22Rv1 (cell line): ENCODE measurements around the gene ACSF3.
"Not testable (repeated sequence)": the region's sequence is repeated elsewhere in the genome, so short reads cannot be mapped to it uniquely, and the experiment has no call there.

ENCODE experiments used
- ZFX ChIP-seq: fragments of 450-650 bp; IDR thresholded peaks from 2 replicates; pipeline ENCODE4 v1.6.1; 2017; ENCODE audit warnings: antibody characterized with exemption, borderline replicate concordance
- TF ChIP-seq, protein P1 (sequence below): fragments of 450-650 bp; IDR thresholded peaks from 2 replicates; pipeline ENCODE4 v1.5.1; 2017; ENCODE audit warnings: mild to moderate bottlenecking

DNA sequence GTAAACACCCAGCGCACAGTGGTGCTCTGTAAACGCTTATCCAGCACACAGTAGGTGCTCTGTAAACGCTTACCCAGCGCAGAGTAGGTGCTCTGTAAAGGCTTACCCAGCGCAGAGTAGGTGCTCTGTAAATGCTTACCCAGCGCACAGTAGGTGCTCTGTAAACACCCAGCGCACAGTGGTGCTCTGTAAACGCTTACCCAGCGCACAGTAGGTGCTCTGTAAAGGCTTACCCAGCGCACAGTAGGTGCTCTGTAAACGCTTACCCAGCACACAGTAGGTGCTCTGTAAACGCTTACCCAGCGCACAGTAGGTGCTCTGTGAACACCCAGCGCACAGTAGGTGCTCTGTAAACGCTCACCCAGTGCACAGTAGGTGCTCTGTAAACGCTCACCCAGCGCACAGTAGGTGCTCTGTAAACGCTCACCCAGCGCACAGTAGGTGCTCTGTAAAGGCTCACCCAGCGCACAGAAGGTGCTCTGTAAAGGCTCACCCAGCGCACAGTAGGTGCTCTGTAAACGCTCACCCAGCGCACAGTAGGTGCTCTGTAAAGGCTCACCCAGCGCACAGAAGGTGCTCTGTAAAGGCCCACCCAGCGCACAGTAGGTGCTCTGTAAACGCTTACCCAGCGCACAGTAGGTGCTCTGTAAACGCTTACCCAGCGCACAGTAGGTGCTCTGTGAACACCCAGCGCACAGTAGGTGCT lies 92.4 kb downstream of the ACSF3 start:
- TF ChIP-seq, protein P1, sequence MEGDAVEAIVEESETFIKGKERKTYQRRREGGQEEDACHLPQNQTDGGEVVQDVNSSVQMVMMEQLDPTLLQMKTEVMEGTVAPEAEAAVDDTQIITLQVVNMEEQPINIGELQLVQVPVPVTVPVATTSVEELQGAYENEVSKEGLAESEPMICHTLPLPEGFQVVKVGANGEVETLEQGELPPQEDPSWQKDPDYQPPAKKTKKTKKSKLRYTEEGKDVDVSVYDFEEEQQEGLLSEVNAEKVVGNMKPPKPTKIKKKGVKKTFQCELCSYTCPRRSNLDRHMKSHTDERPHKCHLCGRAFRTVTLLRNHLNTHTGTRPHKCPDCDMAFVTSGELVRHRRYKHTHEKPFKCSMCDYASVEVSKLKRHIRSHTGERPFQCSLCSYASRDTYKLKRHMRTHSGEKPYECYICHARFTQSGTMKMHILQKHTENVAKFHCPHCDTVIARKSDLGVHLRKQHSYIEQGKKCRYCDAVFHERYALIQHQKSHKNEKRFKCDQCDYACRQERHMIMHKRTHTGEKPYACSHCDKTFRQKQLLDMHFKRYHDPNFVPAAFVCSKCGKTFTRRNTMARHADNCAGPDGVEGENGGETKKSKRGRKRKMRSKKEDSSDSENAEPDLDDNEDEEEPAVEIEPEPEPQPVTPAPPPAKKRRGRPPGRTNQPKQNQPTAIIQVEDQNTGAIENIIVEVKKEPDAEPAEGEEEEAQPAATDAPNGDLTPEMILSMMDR = not testable (repeated sequence)
- not testable (repeated sequence) for TF ChIP-seq ZFX
